Measurements from ENCODE around the gene ZFP57.
A peak's percentile ranks its signal among the peaks of the same experiment; 100 is the strongest.

The ZFP57 gene

DNA sequence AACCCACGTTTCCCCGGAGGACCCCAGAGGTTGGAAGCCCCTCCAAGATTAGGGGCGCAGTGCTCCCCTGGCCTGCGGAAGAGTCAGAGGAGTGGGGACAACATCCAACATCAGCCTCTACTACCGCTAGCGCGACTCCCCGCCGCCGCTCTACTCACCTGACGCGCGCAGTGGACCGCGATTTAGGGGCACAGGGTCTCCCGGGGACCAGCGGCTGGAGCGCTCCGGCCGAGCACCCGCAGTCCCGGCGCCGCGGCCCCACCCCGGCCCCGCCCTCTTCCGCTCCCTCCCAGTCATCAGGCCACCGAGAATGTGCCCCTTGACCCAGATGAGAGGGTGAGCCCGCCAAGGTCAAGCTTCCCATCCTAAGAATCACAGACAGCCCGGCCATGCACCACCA lies at the start of gene ZFP57:
Gene ZFP57, minus strand, starts transcription at position 249 of the 400 bp plus-strand sequence. CDS start 4,149 bp downstream, outside the sequence.
- no peak for DNase-seq (ENCODE audit: low read depth in 2 of 2, low spot score in 1 of 2)

DNA sequence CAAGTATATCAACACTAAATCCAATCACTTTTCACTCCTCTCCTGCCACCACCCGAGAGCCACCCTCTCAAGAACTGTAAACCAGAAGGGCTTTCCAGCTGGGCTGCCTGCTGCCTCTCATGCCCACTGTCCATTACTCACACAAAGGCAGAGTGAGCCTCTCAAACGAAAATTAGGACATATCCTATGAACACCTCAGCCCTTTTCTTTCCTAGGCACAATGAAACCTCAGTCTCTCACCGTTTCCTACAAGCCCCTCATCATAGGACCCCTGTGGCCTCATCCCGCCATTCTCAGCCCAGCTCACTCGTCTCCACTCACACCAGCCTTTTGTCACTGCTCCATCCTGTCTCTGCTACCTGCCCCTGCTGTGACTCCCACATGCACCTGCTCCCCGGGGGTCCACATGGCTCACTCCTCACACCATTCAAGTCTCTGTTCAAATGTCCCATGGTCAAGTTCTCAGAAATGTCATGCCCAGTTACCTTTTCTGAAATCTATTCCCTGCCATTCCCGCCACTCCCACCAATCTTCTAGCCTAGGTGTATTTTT lies 49.7 kb upstream of the ZFP57 start:
- DNase-seq (ENCODE audit: low read depth in 2 of 2, low spot score in 1 of 2), result no peak

DNA sequence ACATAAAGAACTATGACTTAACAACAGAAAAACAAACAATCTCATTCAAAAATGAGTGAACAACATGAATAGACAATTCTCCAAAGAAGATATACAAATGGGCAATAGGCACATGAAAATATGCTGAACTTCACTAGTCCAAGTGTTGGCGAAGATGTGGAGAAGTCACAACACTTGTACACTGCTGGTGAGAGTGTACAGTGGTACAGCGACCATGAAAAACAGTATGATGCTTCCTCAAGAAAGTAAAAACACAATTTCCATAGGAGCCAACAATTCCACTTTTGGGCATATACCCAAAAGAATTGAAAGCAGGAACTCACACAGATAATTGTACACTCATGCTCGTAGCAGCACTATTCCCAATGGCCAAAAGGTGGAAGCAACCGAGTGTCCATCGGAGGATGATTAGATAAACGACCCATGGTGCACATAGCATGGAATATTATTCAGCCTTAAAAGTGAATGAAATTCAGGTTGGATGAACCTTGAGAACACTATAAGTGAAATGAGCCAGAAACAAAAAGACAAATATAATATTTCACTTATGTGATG lies 48.9 kb upstream of the ZFP57 start:
- DNase-seq (ENCODE audit: low read depth in 2 of 2, low spot score in 1 of 2), result no peak

DNA sequence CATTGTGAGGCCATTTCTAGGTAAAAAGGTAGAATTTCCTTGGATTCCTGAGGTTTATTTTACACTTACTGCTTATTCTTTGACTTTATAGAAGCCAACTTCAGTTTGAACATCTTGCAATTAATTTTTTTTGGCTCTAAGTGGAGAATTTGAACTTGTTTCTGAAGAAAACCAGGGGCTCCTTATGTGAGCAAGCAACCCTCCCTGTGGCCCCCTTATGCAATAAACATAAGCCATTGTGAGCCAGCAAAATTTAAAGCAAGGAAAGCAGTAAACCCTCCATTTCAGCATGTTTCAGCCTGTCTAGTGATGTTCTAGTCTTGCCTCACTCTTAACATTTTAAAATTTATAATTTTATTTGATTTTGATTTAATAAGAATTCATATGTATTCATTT lies 47.9 kb upstream of the ZFP57 start:
- no peak for DNase-seq (ENCODE audit: low read depth in 2 of 2, low spot score in 1 of 2)

DNA sequence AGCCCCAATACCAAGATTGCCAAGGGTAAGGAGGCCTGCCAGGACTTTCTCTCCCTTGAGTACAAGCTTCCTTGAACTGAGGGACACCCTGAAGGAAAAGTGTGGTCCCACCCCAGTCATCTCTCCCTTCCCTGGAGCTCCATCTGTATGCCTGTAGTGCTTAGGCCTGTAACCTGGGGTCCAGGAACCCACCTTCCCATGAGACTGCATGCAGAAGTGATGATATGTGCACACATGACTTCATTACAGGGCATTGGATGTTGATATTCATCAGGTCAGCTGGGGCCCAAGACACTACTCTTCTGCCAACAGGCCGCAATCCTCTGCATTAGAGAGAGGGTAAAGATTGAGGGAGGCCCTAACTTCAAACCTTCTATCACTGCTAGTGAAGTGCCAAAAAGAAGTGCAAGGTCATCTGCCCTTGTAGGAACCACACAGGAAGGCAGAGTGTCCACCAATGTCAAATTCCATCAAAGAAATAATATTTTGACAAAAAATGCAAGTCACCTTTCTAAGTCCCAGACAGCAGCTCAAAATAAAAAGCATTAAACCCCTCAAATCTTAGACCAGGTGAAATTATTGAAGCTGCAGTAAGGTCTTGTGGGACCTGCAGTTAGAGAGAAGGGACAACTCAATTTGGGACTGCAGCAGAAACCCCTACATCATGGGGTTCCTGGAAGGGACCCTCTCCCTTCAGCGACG lies 47.4 kb upstream of the ZFP57 start:
- DNase-seq (ENCODE audit: low read depth in 2 of 2, low spot score in 1 of 2), result no peak

DNA sequence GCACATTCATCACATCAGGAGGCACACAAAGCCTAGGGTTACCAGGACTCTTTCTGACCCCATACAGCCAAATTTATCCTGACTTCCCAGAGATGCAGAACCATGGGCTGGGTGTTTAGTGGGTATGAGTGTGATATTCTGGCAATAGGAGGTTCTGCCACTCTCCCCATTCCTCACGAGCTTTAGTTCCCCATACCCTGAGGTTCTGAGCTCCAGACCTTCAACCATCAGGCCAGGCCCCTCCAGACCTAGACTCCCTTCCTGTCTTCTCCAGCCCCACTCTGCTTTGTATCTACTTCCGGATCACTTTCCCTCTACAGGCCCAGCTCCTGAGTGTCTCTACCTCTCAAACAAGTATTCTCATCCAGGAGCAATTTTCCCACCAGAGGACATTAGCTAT lies 46.7 kb upstream of the ZFP57 start:
- no peak for DNase-seq (ENCODE audit: low read depth in 2 of 2, low spot score in 1 of 2)

DNA sequence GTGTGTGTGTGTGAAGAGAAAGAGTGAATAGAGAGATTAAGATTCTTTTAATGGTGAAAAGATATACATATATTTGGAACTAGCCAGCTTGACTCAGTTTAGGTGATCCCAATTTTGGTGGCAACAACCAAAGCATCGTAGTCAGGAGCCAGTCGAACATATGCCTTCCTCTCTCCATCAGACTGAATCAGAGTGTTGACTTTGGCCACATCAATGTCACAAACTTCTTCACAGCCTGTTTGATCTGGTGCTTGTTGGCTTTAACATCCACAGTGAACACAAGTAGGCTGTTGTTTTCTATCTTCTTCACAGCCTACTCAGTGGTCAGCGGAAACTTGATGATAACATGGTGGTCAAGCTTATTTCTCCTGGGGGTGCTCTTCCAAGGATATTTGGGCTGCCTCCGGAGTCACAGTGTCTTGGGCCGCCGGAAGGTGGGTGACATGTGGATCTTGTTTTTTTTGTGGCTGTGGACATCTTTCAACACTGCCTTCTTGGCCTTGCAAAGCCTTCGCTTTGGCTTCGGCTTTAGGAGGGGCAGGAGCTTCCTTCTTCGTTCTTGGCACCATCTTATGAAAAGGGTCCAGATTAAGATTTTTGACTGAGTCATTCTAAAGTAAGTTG lies 45.7 kb upstream of the ZFP57 start:
- DNase-seq (ENCODE audit: low read depth in 2 of 2, low spot score in 1 of 2), result no peak

DNA sequence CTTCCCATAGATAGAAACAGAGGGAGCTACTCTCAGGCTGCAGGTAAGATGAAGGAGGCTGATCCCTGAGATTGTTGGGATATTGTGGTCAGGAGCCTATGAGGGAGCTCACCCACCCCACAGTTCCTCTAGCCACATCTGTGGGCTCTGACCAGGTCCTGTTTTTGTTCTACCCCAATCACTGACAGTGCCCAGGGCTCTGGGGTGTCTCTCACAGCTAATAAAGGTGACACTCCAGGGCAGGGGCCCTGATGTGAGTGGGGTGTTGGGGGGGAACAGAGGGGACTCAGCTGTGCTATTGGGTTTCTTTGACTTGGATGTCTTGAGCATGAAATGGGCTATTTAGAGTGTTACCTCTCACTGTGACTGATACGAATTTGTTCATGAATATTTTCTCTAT lies 45.0 kb upstream of the ZFP57 start:
- DNase-seq (ENCODE audit: low read depth in 2 of 2, low spot score in 1 of 2), result no peak

DNA sequence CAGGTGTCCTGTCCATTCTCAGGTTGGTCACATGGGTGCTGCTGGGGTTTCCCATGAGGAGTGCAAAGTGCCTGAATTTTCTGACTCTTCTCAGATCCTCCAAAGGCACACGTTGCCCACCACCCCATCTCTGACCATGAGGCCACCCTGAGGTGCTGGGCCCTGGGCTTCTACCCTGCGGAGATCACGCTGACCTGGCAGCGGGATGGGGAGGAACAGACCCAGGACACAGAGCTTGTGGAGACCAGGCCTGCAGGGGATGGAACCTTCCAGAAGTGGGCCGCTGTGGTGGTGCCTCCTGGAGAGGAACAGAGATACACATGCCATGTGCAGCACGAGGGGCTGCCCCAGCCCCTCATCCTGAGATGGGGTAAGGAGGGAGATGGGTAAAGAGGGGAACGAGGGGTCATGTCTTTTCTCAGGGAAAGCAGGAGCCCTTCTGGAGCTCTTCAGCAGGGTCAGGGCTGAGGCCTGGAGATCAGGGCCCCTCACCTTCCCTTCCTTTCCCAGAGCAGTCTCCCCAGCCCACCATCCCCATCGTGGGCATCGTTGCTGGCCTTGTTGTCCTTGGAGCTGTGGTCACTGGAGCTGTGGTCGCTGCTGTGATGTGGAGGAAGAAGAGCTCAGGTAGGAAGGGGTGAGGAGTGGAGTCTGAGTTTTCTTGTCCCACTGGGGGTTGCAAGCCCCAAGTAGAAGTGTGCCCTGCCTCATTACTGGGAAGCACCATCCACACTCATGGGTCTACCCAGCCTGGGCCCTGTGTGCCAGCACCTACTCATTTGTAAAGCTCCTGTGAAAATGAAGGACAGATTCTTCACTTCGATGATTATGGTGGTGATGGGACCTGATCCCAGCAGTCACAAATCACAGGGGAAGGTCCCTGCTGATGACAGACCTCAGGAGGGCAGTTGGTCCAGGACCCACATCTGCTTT lies 44.3 kb upstream of the ZFP57 start:
- DNase-seq (ENCODE audit: low read depth in 2 of 2, low spot score in 1 of 2), result no peak

DNA sequence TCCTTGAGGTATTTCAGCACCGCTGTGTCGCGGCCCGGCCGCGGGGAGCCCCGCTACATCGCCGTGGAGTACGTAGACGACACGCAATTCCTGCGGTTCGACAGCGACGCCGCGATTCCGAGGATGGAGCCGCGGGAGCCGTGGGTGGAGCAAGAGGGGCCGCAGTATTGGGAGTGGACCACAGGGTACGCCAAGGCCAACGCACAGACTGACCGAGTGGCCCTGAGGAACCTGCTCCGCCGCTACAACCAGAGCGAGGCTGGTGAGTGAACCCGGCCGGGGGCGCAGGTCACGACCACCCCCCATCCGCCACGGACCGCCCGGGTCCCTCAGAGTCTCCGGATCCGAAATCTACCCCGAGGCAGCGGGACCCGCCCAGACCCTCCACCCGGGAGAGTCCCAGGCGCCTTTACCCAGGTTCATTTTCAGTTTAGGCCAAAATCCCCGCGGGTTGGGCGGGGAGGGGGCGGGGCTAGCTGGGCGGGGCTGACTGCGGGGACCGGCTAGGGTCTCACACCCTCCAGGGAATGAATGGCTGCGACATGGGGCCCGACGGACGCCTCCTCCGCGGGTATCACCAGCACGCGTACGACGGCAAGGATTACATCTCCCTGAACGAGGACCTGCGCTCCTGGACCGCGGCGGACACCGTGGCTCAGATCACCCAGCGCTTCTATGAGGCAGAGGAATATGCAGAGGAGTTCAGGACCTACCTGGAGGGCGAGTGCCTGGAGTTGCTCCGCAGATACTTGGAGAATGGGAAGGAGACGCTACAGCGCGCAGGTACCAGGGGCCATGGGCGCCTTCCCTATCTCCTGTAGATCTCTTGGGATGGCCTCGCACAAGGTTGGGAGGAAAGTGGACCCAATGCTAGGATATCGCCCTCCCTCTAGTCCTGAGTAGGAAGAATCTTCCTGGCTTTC lies 43.0 kb upstream of the ZFP57 start:
- DNase-seq (ENCODE audit: low read depth in 2 of 2, low spot score in 1 of 2), result peak; percentile 55 to 56

DNA sequence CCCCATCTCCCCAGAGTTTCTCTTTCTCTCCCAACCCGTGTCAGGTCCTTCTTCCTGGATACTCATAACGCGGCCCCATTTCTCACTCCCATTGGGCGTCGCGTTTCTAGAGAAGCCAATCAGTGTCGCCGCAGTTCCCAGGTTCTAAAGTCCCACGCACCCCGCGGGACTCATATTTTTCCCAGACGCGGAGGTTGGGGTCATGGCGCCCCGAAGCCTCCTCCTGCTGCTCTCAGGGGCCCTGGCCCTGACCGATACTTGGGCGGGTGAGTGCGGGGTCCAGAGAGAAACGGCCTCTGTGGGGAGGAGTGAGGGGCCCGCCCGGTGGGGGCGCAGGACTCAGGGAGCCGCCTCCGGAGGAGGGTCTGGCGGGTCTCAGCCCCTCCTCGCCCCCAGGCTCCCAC lies 42.3 kb upstream of the ZFP57 start, which contains the start of gene HLA-F:
Gene HLA-F, plus strand, starts transcription at position 173 of the 404 bp plus-strand sequence. Its CDS starts 30 bp downstream, at position 203.
- peak; percentile 68 to 72 for DNase-seq (ENCODE audit: low read depth in 2 of 2, low spot score in 1 of 2)

DNA sequence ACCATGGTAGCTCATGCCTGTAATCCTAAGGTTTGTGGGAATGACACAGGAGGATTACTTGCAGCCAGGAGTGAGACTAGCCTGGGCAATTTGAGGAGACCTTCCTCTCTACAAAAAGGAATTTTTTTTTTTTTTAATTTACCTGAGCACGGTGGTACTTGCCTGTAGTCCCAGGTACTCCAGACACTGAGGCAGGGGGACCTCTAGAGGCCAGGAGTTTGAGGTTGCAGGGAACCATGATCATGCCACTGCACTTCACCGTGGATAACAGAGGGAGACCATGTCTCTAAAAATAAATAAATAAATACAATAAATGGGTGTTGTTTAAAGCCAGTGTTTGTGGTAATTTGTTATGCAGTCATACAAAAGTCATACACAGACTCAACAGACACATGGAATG lies 39.9 kb upstream of the ZFP57 start:
- DNase-seq (ENCODE audit: low read depth in 2 of 2, low spot score in 1 of 2), result no peak

DNA sequence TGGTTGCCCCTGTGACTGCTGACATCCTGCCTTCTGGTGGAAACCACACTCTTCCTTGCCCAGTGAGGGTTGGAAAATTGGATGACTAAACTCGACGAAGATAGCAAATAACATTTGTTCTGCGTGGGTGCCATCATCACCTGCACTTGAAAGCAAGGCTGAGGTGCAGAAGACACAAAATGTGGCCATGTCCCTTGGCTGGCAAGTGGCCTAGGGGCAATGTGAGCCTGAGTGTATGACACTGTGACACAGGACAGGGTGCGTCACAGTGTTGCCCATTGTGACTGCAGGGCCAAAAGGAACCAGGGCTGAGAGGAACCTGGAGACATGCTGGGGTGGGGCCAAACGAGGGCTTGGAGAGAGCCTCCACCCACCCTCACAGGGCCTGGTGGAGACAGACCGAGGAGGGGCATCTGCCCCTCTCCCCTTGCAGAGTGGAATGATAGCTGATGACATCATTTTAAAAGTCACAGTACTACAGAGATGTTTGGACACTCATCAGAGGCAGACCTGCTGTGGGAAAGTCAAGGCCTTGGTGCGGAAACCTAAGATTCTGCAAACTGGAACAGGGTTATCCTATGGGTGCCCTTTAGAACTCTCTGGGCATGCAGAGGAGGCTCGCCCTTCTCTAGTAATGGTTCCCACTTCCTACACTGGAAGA lies 29.5 kb upstream of the ZFP57 start:
- no peak for DNase-seq (ENCODE audit: low read depth in 2 of 2, low spot score in 1 of 2)

DNA sequence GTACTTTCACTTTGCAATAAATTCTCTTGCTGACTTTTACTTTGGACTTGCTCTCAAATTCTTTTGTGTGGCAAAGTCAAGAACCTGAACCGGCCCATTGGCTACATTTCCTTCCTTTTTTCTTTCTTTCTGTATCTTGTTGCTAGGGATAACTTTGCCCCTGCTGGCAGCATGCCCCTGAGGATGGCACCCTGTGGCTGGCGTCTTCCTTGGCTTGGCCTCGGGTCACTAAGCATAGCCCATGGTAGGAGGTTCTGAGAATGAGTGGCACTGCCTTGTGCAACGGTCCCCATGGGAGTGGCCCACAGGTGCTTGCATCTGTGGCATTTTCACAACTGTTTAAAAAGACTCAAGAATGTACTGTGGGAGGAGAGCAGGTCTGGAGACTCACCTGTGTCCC lies 28.2 kb upstream of the ZFP57 start:
- no peak for DNase-seq (ENCODE audit: low read depth in 2 of 2, low spot score in 1 of 2)

DNA sequence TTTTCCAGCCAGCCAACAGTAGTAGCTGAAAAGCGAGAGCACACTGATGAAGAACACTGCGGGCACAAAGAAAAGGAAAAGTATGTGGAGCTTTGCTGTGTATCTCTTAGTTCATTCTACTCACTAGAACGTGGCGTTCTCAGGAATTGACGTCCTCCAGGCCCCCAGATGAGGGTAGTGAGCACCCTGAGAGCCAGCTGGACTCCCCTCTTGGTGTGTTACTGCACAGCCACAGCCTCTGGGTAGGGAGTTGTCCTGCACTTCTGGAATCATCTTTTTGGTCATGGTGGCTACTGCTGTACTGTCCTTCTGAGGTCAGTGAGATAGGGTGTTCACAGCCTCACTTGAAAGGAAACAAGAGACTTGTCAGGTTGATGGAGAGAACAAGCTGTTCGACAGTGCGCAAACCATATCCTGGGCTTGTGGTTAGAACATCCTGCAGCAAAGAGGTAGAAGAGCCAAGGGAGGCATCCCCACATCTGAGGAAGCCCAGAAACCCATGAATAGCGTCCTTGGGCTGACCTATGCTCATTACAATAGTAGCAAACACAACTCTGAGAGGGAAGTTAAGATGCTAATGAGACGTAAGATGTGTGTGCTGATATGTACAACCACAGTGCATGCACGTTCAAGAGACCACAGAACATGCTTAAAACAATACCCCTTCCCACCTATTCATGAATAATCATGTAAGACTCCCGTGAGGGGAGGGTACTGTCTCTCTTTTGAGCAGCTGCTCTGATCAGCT lies 27.7 kb upstream of the ZFP57 start:
- DNase-seq (ENCODE audit: low read depth in 2 of 2, low spot score in 1 of 2), result no peak

DNA sequence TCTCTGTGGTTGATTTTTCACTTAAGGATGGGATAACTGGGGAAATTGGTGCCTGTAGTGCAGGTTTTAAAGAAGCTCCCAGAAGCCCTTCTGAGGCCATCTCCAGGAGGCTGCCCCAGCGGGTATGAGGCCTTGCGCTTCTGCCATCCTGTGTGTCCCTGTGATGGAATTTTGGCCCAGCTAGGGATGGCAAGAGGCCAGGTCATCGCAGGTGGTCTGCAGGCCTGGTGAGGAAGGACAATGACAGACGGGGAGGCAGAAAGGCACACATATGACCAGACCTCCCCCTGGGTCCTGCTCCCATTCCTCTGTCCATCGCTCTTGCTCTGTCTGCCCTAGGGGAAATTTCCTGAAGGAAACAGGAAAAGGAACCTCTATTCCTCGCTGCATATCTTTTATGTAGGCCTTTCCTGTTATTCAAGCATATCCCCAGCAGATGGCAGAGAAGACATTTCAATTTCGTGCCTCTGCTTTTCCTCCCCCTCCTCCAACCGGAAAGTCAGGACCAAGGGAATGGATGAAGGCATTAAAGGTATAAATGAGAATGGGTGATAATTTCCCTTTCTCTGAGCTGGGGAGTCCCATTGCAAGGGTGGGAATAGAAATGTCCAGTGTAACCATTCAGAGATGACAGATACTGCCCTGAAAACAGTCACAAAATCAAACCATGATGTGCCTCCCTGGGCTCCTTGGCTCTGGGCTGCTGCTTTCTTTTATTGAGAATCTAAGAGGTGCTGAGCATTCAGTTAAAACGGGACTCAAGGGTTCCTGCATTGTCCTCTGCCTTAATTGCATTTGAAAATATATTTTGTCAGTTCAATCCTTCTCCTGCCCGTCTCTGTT lies 24.7 kb upstream of the ZFP57 start:
- DNase-seq (ENCODE audit: low read depth in 2 of 2, low spot score in 1 of 2), result no peak

DNA sequence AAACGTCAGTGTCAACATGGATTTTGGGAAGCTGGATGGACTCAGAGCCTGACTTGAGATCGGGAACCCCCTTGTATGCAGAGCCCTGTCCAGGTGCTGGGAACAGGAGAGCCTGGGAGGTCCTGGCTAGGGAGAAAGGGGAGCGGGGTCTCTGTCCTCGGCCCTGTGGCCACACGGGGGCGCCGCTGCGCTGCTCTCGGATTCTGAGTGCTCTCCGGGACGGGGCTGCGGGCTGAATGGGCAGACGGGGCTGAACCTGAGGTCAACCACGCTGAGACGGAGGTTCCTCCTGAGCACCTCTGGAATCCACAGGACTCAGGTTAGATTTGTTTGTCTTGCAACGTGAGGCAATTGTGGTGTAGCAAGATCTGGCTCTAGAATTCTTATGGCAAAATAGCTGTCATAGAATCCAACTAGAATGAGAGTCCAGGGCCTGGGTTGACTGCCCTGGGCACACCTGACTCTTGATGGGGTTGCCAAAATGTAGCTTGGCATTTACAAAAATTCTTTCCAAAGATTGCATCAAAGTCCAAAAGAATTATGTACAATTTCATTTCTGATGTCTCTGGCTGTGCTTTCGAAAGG lies 21.7 kb upstream of the ZFP57 start:
- DNase-seq (ENCODE audit: low read depth in 2 of 2, low spot score in 1 of 2), result peak; percentile 54 to 77
